SK-N-SH (cell line): ENCODE measurements around the gene CCDC187. TPM values are rescaled to one million over a fixed set of nuclear protein-coding genes. Genes with fewer than 3 reads are reported as not detected.

Experiments used
- CTCF ChIA-PET: fragments of 300-600, 350-600 bp; formaldehyde crosslinking; extraction: SDS; loops from one replicate; lab custom pipeline; 2021; lab: Yijun Ruan, JAX
- POLR2A ChIA-PET: fragments of 350-600 bp; sonication (Branson Sonifier 250); formaldehyde crosslinking; extraction: SDS; loops from one replicate; lab custom pipeline; 2020; ENCODE audit warnings: antibody characterized with exemption, inconsistent platforms; lab: Yijun Ruan, JAX
- DNase-seq: peaks from one replicate; pipeline ENCODE4 v3.0.0; 2012
- H2AFZ ChIP-seq: fragments of 200-600 bp; sonication (generic); 2 replicates; pipeline ENCODE4 v1.8.1; 2016; ENCODE audit warnings: antibody characterized with exemption, mild to moderate bottlenecking, low read depth
- H3F3A ChIP-seq: fragments of 200-600 bp; sonication (generic); replicated peaks from 2 replicates; pipeline ENCODE3; 2016; ENCODE audit warnings: antibody characterized with exemption, mild to moderate bottlenecking; ENCODE audit not compliant: insufficient read depth
- H3K27ac ChIP-seq, 2 experiments: fragments of 200-500 bp in 1 of 2; fragments of 200-600 bp in 1 of 2; sonication (Bioruptor generic) in 1 of 2; sonication (generic), shearing (Covaris generic) in 1 of 2; 2 replicates each; pipeline versions ENCODE4 v1.5.1 to v1.6.1; 2014 to 2016; ENCODE audit warnings: low read depth in 2 of 2, inconsistent platforms in 1 of 2, low read length in 1 of 2, mild to moderate bottlenecking in 1 of 2, mixed read lengths in 1 of 2
- H3K27me3 ChIP-seq: fragments of 200-600 bp; sonication (generic), shearing (Covaris generic); 2 replicates; pipeline ENCODE4 v1.6.1; 2016; ENCODE audit warnings: mixed run types; ENCODE audit not compliant: insufficient read depth
- H3K36me3 ChIP-seq, 2 experiments: fragments of 200-500 bp in 1 of 2; fragments of 200-600 bp in 1 of 2; sonication (Bioruptor generic) in 1 of 2; sonication (generic) in 1 of 2; replicated peaks in 1 of 2; 2 replicates each; pipeline versions ENCODE3 to v1.5.1; 2014 to 2016; ENCODE audit warnings: low read length in 1 of 2, mild to moderate bottlenecking in 1 of 2; ENCODE audit not compliant: insufficient read depth in 2 of 2, control insufficient read depth in 1 of 2
- H3K4me1 ChIP-seq, 2 experiments: fragments of 200-500 bp in 1 of 2; fragments of 200-600 bp in 1 of 2; sonication (Bioruptor generic) in 1 of 2; sonication (generic), shearing (Covaris generic) in 1 of 2; 2 replicates each; pipeline versions ENCODE4 v1.5.1 to v1.6.1; 2014 to 2016; ENCODE audit warnings: low read depth in 1 of 2, low read length in 1 of 2, mixed run types in 1 of 2; ENCODE audit not compliant: insufficient read depth in 2 of 2, control insufficient read depth in 1 of 2
- H3K4me2 ChIP-seq: fragments of 200-600 bp; sonication (generic), shearing (Covaris generic); 2 replicates; pipeline ENCODE4 v1.6.1; 2017; ENCODE audit warnings: mixed run types
- H3K4me3 ChIP-seq, 2 experiments: fragments of 200-500 bp in 1 of 2; fragments of 200-600 bp in 1 of 2; sonication (Bioruptor generic) in 1 of 2; sonication (generic), shearing (Covaris generic) in 1 of 2; 2 replicates each; pipeline versions ENCODE4 v1.5.1 to v1.8.1; 2014 to 2016; ENCODE audit warnings: low read depth in 2 of 2, inconsistent platforms in 1 of 2, low read length in 1 of 2, mild to moderate bottlenecking in 1 of 2, mixed read lengths in 1 of 2, moderate library complexity in 1 of 2
- H3K79me2 ChIP-seq: fragments of 200-600 bp; sonication (generic); 2 replicates; pipeline ENCODE4 v1.8.1; 2017; ENCODE audit warnings: mild to moderate bottlenecking; ENCODE audit not compliant: insufficient read depth
- H3K9ac ChIP-seq: fragments of 200-600 bp; sonication (generic); 2 replicates; pipeline ENCODE4 v1.6.1; 2017; ENCODE audit warnings: mixed run types
- H3K9me2 ChIP-seq: fragments of 200-600 bp; sonication (generic); 2 replicates; pipeline ENCODE4 v1.6.1; 2017; ENCODE audit warnings: mixed run types
- H3K9me3 ChIP-seq: fragments of 200-600 bp; sonication (generic); 2 replicates; pipeline ENCODE4 v1.6.1; 2017; ENCODE audit warnings: mixed run types, mild to moderate bottlenecking, moderate library complexity
- H4K20me1 ChIP-seq: fragments of 200-600 bp; sonication (generic); 2 replicates; pipeline ENCODE4 v1.6.1; 2017; ENCODE audit warnings: mild to moderate bottlenecking, mixed run types; ENCODE audit not compliant: insufficient read depth
- CTCF ChIP-seq: fragments of 200-600 bp; sonication (generic); IDR thresholded peaks from 2 replicates; pipeline ENCODE4 v1.6.1; 2017; ENCODE audit warnings: antibody characterized with exemption, mild to moderate bottlenecking, moderate library complexity
- GATA2 ChIP-seq: sonication (generic); formaldehyde crosslinking; IDR thresholded peaks from 2 replicates; pipeline ENCODE4 v1.5.0; 2020; ENCODE audit warnings: mild to moderate bottlenecking, missing genetic modification reagents
- RAD21 ChIP-seq: IDR thresholded peaks from 2 replicates; pipeline ENCODE4 v1.6.1; 2012; ENCODE audit warnings: mild to moderate bottlenecking, low read length
- REST ChIP-seq: IDR thresholded peaks from 2 replicates; pipeline ENCODE4 v1.6.1; 2012; ENCODE audit warnings: mild to moderate bottlenecking, low read depth, low read length, moderate library complexity
- SMC3 ChIP-seq: IDR thresholded peaks from 2 replicates; pipeline ENCODE4 v1.6.1; 2012; ENCODE audit warnings: low read depth, low read length, improper control_type of control experiment
- TCF12 ChIP-seq: IDR thresholded peaks from 2 replicates; pipeline ENCODE4 v1.4.0; 2012
- WGBS: methylation state at CpG from one replicate; pipeline ENCODE4 v1.1.6; 2017; ENCODE audit warnings: low lambda C conversion rate; 5-methylcytosine and 5-hydroxymethylcytosine counted together
- polyA plus RNA-seq, 3 experiments: library from polyadenylated mRNA; depleted of rRNA; stranded (reverse); fragments of >200 nt; gene quantifications; 2 replicates each; pipeline ENCODE4 v1.2.3, GENCODE V29; 2012

CCDC187 gene
- polyA plus RNA-seq, 1 of the 3 experiments (the other 2 are of a cell fraction) = not detected

GRCh38 chr9:136226680-136227407 is 77.0 kb downstream of the CCDC187 start:
- peaks cover 0 to 24% of the 10 kb centered on the region in 2 experiments for H3K36me3 ChIP-seq
- H3K9me2 ChIP-seq = no peaks in the 10 kb centered on the region
- no peak overlapping the region for H2AFZ ChIP-seq
- POLR2A ChIA-PET = no interaction called here
- H3K27me3 ChIP-seq = no peaks in the 10 kb centered on the region
- no peak overlapping the region for H3K4me3 ChIP-seq
- H3K27ac ChIP-seq = no peak overlapping the region
- H3K9ac ChIP-seq = no peak overlapping the region
- no peak for DNase-seq
- CTCF ChIA-PET = interaction anchor here (0.6 to 5.3 kb wide), 24 partner anchors 8 to 623 kb away, joined by 3 to 50 read pairs (median 5); partner anchors contain the start of gene TMEM250
- WGBS = 96% methylated on average over 27 of the region's 30 CpGs
- peaks cover 4% of the 10 kb centered on the region for H3F3A ChIP-seq
- TF ChIP-seq REST (no peak), GATA2 (0 out of 2 replicates have a peak, but pooled peaks have one; percentile 12)
- TF ChIP-seq, all 33 proteins: peak for 1
- Histone ChIP-seq H3K4me1 (peaks cover 0 to 5% of the 10 kb centered on the region in 2 experiments; a peak in 1 of 4 replicates), H4K20me1 (peaks cover 40% of the 10 kb centered on the region), H3K9me3 (no peaks in the 10 kb centered on the region), H3K79me2 (peaks cover 11% of the 10 kb centered on the region; the same call in 1 of the 2 replicates), H3K4me2 (no peak overlapping the region)

GRCh38 chr9:136225748-136226679 is 77.9 kb downstream of the CCDC187 start:
- Histone ChIP-seq H3K36me3 (peaks cover 0 to 31% of the 10 kb centered on the region in 2 experiments), H3F3A (peaks cover 4% of the 10 kb centered on the region), H3K4me3 (no peak overlapping the region; a peak in 1 of 4 replicates), H3K79me2 (peaks cover 11% of the 10 kb centered on the region; the same call in 1 of the 2 replicates), H3K4me2 (no peak overlapping the region), H3K27ac (no peak overlapping the region), H3K9ac (no peak overlapping the region), H2AFZ (no peak overlapping the region), H3K4me1 (peaks cover 0 to 5% of the 10 kb centered on the region in 2 experiments; a peak in 1 of 4 replicates), H3K27me3 (no peaks in the 10 kb centered on the region)
- 74% methylated on average over 13 of the region's 30 CpGs for WGBS
- POLR2A ChIA-PET = no interaction called here
- CTCF ChIA-PET = interaction anchor here (0.6 to 5.3 kb wide), 29 partner anchors 9 to 483 kb away, joined by 3 to 50 read pairs (median 5); partner anchors contain the start of gene TMEM250
- peak; percentile 88 for DNase-seq
- TF ChIP-seq RAD21 (peak; percentile 63), SMC3 (peak; percentile 65), TCF12 (no peak), CTCF (peak; percentile 84)
- TF ChIP-seq, all 33 proteins: peak for 3
- Histone ChIP-seq H4K20me1 (peaks cover 41% of the 10 kb centered on the region), H3K9me3 (no peaks in the 10 kb centered on the region), H3K9me2 (no peaks in the 10 kb centered on the region)
